HEK293T (cell line): ENCODE data around the gene EYS.

Experiments used
- ARNT ChIP-seq: fragments of 450-650 bp; IDR thresholded peaks from 2 replicates; pipeline ENCODE4 v1.6.1; 2017; ENCODE audit warnings: mild to moderate bottlenecking
- BHLHE40 ChIP-seq: fragments of 450-650 bp; IDR thresholded peaks from 2 replicates; pipeline ENCODE4 v1.6.1; 2016; ENCODE audit warnings: mild to moderate bottlenecking, moderate library complexity, borderline replicate concordance
- FOXK2 ChIP-seq: fragments of 450-650 bp; IDR thresholded peaks from 2 replicates; pipeline ENCODE4 v1.6.1; 2016; ENCODE audit warnings: mild to moderate bottlenecking
- SP1 ChIP-seq: fragments of 450-650 bp; IDR thresholded peaks from 2 replicates; pipeline ENCODE4 v1.6.1; 2017
- SUZ12 ChIP-seq: fragments of 450-650 bp; IDR thresholded peaks from 2 replicates; pipeline ENCODE4 v1.6.1; 2016; ENCODE audit warnings: mild to moderate bottlenecking
- TARDBP ChIP-seq: fragments of 450-650 bp; IDR thresholded peaks from 2 replicates; pipeline ENCODE4 v1.6.1; 2016

GRCh38 chr6:64254558-64254957, 1452.5 kb downstream of the EYS start:
- TF ChIP-seq TARDBP (no peak), ARNT (no peak), FOXK2 (no peak), SP1 (no peak), BHLHE40 (no peak), SUZ12 (no peak)
